K562 (cell line): ENCODE measurements around the gene LHX5. TPM values are rescaled to one million over a fixed set of nuclear protein-coding genes. Genes with fewer than 3 reads are reported as not detected.

Experiments used
- ATAC-seq: fragments of 200-7000 bp; cut with Tn5 transposase; 3 replicates; pipeline ENCODE4 v1.9.1; 2020; ENCODE audit warnings: moderate library complexity
- BruUV-seq: library from RNA; stranded (reverse); fragments of 400-500 nt; replicated peaks from 2 replicates; lab custom pipeline; 2021; lab: Mats Ljungman, UMichigan
- CTCF ChIA-PET: fragments of 300-600 bp; formaldehyde crosslinking; extraction: SDS; loops from one replicate; lab custom pipeline; 2021; ENCODE audit warnings: low intra/inter-chr PET ratio; lab: Yijun Ruan, JAX
- POLR2A ChIA-PET: fragments of 300-600, 350-650 bp; sonication (Branson Sonifier 250); formaldehyde crosslinking; extraction: SDS; loops from one replicate; lab custom pipeline; 2021; ENCODE audit warnings: antibody characterized with exemption, inconsistent platforms; lab: Yijun Ruan, JAX
- DNase-seq, 4 experiments: peaks; one replicate each; pipeline versions ENCODE4 v3.0.0 to v3.0.0-alpha.2; 2011 to 2018; ENCODE audit warnings: low spot score in 3 of 4, mixed read lengths in 3 of 4; ENCODE audit errors: extremely low read depth in 1 of 4
- FAIRE-seq: peaks from 2 replicates; lab custom pipeline; 2011; peaks lifted over from hg19 to GRCh38; lab: Jason Lieb, UNC
- H2AFZ ChIP-seq: 2 replicates; pipeline ENCODE4 v1.6.0; 2011; ENCODE audit warnings: low read depth, low read length, control low read depth, inconsistent platforms
- H3K27ac ChIP-seq: fragments of 200-600 bp; 3 replicates; pipeline ENCODE4 v1.8.0; 2011; ENCODE audit warnings: low read depth, mild to moderate bottlenecking, control low read depth, inconsistent platforms, low read length, moderate library complexity, mixed read lengths; ENCODE audit errors: extremely low read depth
- H3K27me3 ChIP-seq, 2 experiments: fragments of 300-600 bp in 1 of 2; 2 replicates in 1 of 2; 3 replicates in 1 of 2; pipeline versions ENCODE4 v1.6.0 to v1.8.0; 2011; ENCODE audit warnings: inconsistent platforms in 2 of 2, low read length in 2 of 2, mild to moderate bottlenecking in 1 of 2, mixed read lengths in 1 of 2, moderate library complexity in 1 of 2; ENCODE audit not compliant: control insufficient read depth in 2 of 2, insufficient read depth in 2 of 2
- H3K36me3 ChIP-seq: fragments of 300-600 bp; 3 replicates; pipeline ENCODE4 v1.8.0; 2011; ENCODE audit warnings: mild to moderate bottlenecking, low read length, inconsistent platforms; ENCODE audit not compliant: control insufficient read depth, insufficient read depth
- H3K4me1 ChIP-seq, 2 experiments: fragments of 200-600 bp in 1 of 2; replicated peaks in 1 of 2; 2 replicates in 1 of 2; 3 replicates in 1 of 2; pipeline versions ENCODE4 v1.5.1 to v1.8.0; 2011; ENCODE audit warnings: inconsistent platforms in 2 of 2, low read length in 2 of 2, mild to moderate bottlenecking in 1 of 2, mixed read lengths in 1 of 2, moderate library complexity in 1 of 2; ENCODE audit not compliant: control insufficient read depth in 2 of 2, insufficient read depth in 2 of 2
- H3K4me2 ChIP-seq: 2 replicates; pipeline ENCODE4 v1.6.1; 2011; ENCODE audit warnings: low read length, control low read depth, inconsistent platforms, mixed read lengths; ENCODE audit not compliant: insufficient read depth
- H3K4me3 ChIP-seq: fragments of 200-600 bp; sonication (generic), shearing (Covaris generic); 2 replicates; pipeline ENCODE4 v1.5.1; 2016; ENCODE audit warnings: control low read depth, inconsistent platforms
- H3K79me2 ChIP-seq: fragments of 200-600 bp; 3 replicates; pipeline ENCODE4 v1.8.0; 2011; ENCODE audit warnings: low read length, inconsistent platforms; ENCODE audit not compliant: control insufficient read depth, insufficient read depth
- H3K9ac ChIP-seq, 2 experiments: 2 replicates each; pipeline versions ENCODE4 v1.6.0 to v1.6.1; 2011; ENCODE audit warnings: low read depth in 2 of 2, low read length in 2 of 2, control low read depth in 1 of 2, inconsistent platforms in 1 of 2, mild to moderate bottlenecking in 1 of 2, mixed read lengths in 1 of 2; ENCODE audit not compliant: insufficient read depth in 1 of 2
- H3K9me1 ChIP-seq: one replicate; pipeline ENCODE4 v1.6.0; 2011; ENCODE audit warnings: inconsistent platforms, mild to moderate bottlenecking, low read length, moderate library complexity; ENCODE audit not compliant: control insufficient read depth, insufficient read depth
- H3K9me3 ChIP-seq: replicated peaks from 2 replicates; pipeline ENCODE4 v1.5.1; 2011; ENCODE audit warnings: low read depth, low read length, inconsistent platforms; ENCODE audit not compliant: control insufficient read depth, insufficient read depth
- H4K20me1 ChIP-seq: replicated peaks from 2 replicates; pipeline ENCODE4 v1.6.1; 2011; ENCODE audit warnings: low read length, inconsistent platforms, mixed read lengths; ENCODE audit not compliant: control insufficient read depth, insufficient read depth
- CBFB ChIP-seq: sonication (generic); formaldehyde crosslinking; IDR thresholded peaks from 2 replicates; pipeline ENCODE4 v1.4.0; 2020; ENCODE audit warnings: mild to moderate bottlenecking, missing genetic modification reagents
- CTBP1 ChIP-seq: fragments of 450-650 bp; IDR thresholded peaks from 2 replicates; pipeline ENCODE4 v1.6.1; 2016; ENCODE audit warnings: borderline replicate concordance
- HDAC2 ChIP-seq: fragments of 450-650 bp; IDR thresholded peaks from 2 replicates; pipeline ENCODE4 v1.6.1; 2016; ENCODE audit warnings: mild to moderate bottlenecking
- HMGN3 ChIP-seq: IDR thresholded peaks from 2 replicates; pipeline ENCODE4 v1.6.1; 2011; ENCODE audit warnings: borderline replicate concordance, low read depth, mild to moderate bottlenecking, mixed read lengths, low read length; ENCODE audit not compliant: insufficient read length; ENCODE audit errors: extremely low read depth
- IFI16 ChIP-seq: fragments of 250-450 bp; sonication (Bioruptor Pico); IDR thresholded peaks from 2 replicates; pipeline ENCODE4 v2.1.2; 2022; ENCODE audit warnings: mild to moderate bottlenecking, inconsistent platforms
- PHTF2 ChIP-seq: fragments of 250-450 bp; sonication (Bioruptor Pico); IDR thresholded peaks from 2 replicates; pipeline ENCODE4 v1.5.0; 2021; ENCODE audit warnings: mild to moderate bottlenecking
- SAP30 ChIP-seq: fragments of 200-600 bp; sonication (generic); IDR thresholded peaks from 2 replicates; pipeline ENCODE4 v1.6.1; 2012; ENCODE audit warnings: borderline replicate concordance, low read depth, mild to moderate bottlenecking, moderate library complexity, low read length, control low read depth, inconsistent platforms; ENCODE audit not compliant: insufficient read depth, poor library complexity, severe bottlenecking
- SMARCB1 ChIP-seq: IDR thresholded peaks from 2 replicates; pipeline ENCODE4 v1.6.1; 2011; ENCODE audit warnings: improper control_type of control experiment, low read depth; ENCODE audit not compliant: insufficient read length
- XRCC3 ChIP-seq: fragments of 450-650 bp; IDR thresholded peaks from 2 replicates; pipeline ENCODE4 v1.6.1; 2017; ENCODE audit warnings: mild to moderate bottlenecking, moderate library complexity
- ZNF24 ChIP-seq: fragments of 450-650 bp; IDR thresholded peaks from 2 replicates; pipeline ENCODE4 v1.6.1; 2016
- ZNF282 ChIP-seq: sonication (generic); formaldehyde crosslinking; IDR thresholded peaks from 2 replicates; pipeline ENCODE4 v1.8.1; 2023; ENCODE audit warnings: missing genetic modification reagents
- WGBS: fragments of 100-300 bp; shearing (Covaris generic); methylation state at CpG from one replicate; pipeline ENCODE4 v1.1.6; 2016; ENCODE audit warnings: low coverage, mixed read lengths; ENCODE audit not compliant: insufficient coverage; ENCODE audit errors: missing lambda C conversion rate; 5-methylcytosine and 5-hydroxymethylcytosine counted together
- in situ Hi-C: fragments of 300-500 bp; cut with MboI; formaldehyde crosslinking; loops from 4 replicates; pipeline ENCODE4 v1.15.0; 2018; ENCODE audit warnings: inconsistent platforms, mixed read lengths
- intact Hi-C: fragments of 100-400 bp; cut with micrococcal nuclease; formaldehyde crosslinking; loops from 2 replicates; pipeline ENCODE4 v1.14.2; 2022
- polyA plus RNA-seq, 8 experiments: library from polyadenylated mRNA; depleted of rRNA in 4 of 8; stranded (reverse) in 5 of 8; unstranded in 3 of 8; fragments of >200 nt; fragmentation: Nextera tagmentation in 2 of 8; fragmentation: Illumina TruSeq in 1 of 8; extraction: Ambion mirVana in 2 of 8; extraction: Trizol in 1 of 8; gene quantifications; 2 replicates each; pipeline versions ENCODE4 v1.2.1 to v1.2.3, GENCODE V29; 2011 to 2014; ENCODE audit warnings: inconsistent platforms in 1 of 8, missing spikeins in 1 of 8
- total RNA-seq, 7 experiments: library from RNA; depleted of rRNA in 6 of 7; stranded (reverse); fragments of >200 nt in 6 of 7; fragmentation: Illumina TruSeq in 2 of 7; extraction: Trizol in 2 of 7; gene quantifications; 2 replicates each; pipeline versions ENCODE4 v1.2.1 to v1.2.3, GENCODE V29; 2011 to 2021; ENCODE audit warnings: low replicate concordance in 1 of 7
- TF ChIP-seq, protein P1 (sequence below), 2 experiments: fragments of 450-650 bp; IDR thresholded peaks; 2 replicates each; pipeline ENCODE4 v1.6.1; 2018; ENCODE audit warnings: mild to moderate bottlenecking in 2 of 2, low read depth in 1 of 2; ENCODE audit not compliant: partially characterized antibody in 2 of 2
- TF ChIP-seq, protein P2 (sequence below): sonication (generic); formaldehyde crosslinking; IDR thresholded peaks from 2 replicates; pipeline ENCODE4 v1.8.0; 2022; ENCODE audit warnings: mild to moderate bottlenecking, missing genetic modification reagents

The LHX5 gene
- total and polyA plus RNA-seq, 9 of the 15 experiments (the other 6 are each of a cell fraction or from before 2014, with no cell fraction given), result 0.04 to 0.17 (median 0.05) TPM; not detected in 6

DNA sequence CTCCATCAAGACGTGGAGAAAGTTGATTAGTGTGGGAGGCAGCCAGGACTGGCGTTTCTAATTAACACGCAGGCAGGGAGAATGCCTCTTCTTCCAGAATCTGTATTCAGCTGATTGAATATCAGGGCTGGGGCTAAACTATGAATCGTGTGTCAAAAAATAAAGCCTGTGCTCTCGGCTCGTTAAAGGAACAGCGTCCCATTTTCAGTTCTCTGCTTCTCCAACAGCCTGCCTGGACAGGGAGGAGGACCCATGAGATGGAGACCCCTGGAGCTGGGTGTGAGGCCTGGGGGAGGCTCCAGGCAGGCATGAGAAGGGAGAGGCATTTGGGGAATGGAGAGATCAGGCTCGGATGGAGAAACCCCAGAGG lies 28.6 kb upstream of the LHX5 start:
- intact Hi-C loops (no loop called here), in situ Hi-C loops (no loop called here)
- Histone ChIP-seq H4K20me1 (peaks cover 8% of the 10 kb centered on the region; the same call in 1 of the 2 replicates), H3K9me3 (no peaks in the 10 kb centered on the region), H3K9me1 (no peaks in the 10 kb centered on the region), H3K4me1 (no peaks in the 10 kb centered on the region), H3K27me3 (peaks cover 8 to 42% of the 10 kb centered on the region in 2 experiments), H3K4me2 (no peak overlapping the region), H3K27ac (no peak overlapping the region), H2AFZ (no peak overlapping the region), H3K36me3 (no peaks in the 10 kb centered on the region), H3K79me2 (no peaks in the 10 kb centered on the region), H3K9ac (no peak overlapping the region), H3K4me3 (no peak overlapping the region)
- no peak for TF ChIP-seq CTBP1
- TF ChIP-seq, protein P1, sequence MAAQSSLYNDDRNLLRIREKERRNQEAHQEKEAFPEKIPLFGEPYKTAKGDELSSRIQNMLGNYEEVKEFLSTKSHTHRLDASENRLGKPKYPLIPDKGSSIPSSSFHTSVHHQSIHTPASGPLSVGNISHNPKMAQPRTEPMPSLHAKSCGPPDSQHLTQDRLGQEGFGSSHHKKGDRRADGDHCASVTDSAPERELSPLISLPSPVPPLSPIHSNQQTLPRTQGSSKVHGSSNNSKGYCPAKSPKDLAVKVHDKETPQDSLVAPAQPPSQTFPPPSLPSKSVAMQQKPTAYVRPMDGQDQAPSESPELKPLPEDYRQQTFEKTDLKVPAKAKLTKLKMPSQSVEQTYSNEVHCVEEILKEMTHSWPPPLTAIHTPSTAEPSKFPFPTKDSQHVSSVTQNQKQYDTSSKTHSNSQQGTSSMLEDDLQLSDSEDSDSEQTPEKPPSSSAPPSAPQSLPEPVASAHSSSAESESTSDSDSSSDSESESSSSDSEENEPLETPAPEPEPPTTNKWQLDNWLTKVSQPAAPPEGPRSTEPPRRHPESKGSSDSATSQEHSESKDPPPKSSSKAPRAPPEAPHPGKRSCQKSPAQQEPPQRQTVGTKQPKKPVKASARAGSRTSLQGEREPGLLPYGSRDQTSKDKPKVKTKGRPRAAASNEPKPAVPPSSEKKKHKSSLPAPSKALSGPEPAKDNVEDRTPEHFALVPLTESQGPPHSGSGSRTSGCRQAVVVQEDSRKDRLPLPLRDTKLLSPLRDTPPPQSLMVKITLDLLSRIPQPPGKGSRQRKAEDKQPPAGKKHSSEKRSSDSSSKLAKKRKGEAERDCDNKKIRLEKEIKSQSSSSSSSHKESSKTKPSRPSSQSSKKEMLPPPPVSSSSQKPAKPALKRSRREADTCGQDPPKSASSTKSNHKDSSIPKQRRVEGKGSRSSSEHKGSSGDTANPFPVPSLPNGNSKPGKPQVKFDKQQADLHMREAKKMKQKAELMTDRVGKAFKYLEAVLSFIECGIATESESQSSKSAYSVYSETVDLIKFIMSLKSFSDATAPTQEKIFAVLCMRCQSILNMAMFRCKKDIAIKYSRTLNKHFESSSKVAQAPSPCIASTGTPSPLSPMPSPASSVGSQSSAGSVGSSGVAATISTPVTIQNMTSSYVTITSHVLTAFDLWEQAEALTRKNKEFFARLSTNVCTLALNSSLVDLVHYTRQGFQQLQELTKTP (IDR thresholded peaks at IDR 0.05; ENCODE audit: low read depth in 1 of 2, partially characterized antibody in 2 of 2), result no peak
- TF ChIP-seq PHTF2, result no peak
- no peak for TF ChIP-seq HMGN3
- no peak for TF ChIP-seq CBFB (CRISPR knock-in tag)
- TF ChIP-seq ZNF282, result no peak
- no peak for TF ChIP-seq XRCC3
- no peak for TF ChIP-seq SAP30
- no peak for TF ChIP-seq SMARCB1
- TF ChIP-seq, protein P2, sequence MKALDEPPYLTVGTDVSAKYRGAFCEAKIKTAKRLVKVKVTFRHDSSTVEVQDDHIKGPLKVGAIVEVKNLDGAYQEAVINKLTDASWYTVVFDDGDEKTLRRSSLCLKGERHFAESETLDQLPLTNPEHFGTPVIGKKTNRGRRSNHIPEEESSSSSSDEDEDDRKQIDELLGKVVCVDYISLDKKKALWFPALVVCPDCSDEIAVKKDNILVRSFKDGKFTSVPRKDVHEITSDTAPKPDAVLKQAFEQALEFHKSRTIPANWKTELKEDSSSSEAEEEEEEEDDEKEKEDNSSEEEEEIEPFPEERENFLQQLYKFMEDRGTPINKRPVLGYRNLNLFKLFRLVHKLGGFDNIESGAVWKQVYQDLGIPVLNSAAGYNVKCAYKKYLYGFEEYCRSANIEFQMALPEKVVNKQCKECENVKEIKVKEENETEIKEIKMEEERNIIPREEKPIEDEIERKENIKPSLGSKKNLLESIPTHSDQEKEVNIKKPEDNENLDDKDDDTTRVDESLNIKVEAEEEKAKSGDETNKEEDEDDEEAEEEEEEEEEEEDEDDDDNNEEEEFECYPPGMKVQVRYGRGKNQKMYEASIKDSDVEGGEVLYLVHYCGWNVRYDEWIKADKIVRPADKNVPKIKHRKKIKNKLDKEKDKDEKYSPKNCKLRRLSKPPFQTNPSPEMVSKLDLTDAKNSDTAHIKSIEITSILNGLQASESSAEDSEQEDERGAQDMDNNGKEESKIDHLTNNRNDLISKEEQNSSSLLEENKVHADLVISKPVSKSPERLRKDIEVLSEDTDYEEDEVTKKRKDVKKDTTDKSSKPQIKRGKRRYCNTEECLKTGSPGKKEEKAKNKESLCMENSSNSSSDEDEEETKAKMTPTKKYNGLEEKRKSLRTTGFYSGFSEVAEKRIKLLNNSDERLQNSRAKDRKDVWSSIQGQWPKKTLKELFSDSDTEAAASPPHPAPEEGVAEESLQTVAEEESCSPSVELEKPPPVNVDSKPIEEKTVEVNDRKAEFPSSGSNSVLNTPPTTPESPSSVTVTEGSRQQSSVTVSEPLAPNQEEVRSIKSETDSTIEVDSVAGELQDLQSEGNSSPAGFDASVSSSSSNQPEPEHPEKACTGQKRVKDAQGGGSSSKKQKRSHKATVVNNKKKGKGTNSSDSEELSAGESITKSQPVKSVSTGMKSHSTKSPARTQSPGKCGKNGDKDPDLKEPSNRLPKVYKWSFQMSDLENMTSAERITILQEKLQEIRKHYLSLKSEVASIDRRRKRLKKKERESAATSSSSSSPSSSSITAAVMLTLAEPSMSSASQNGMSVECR, result no peak
- no peak for TF ChIP-seq HDAC2
- no peak for TF ChIP-seq IFI16 (CRISPR knock-in tag)
- TF ChIP-seq ZNF24, result no peak
- ChIA-PET CTCF (no interaction called here), POLR2A (interaction anchor here (0.7 kb wide), 1 partner anchor 14 kb away, joined by 3 read pairs; no protein-coding TSS in a partner anchor)
- DNase-seq (no peak), FAIRE-seq (no peak), ATAC-seq (no peak)
- 1% methylated on average over 8 of the region's 8 CpGs for WGBS
- BruUV-seq, result no TSS peak
